PC-3 (cell line): ENCODE measurements around the gene STAT2. TPM values are rescaled to one million over a fixed set of nuclear protein-coding genes. Genes with fewer than 3 reads are reported as not detected.
"Not testable (repeated sequence)": the region's sequence is repeated elsewhere in the genome, so short reads cannot be mapped to it uniquely, and the experiment has no call there.

Source experiments
- ATAC-seq: fragments of 200-7000 bp; cut with Tn5 transposase; 2 replicates; pipeline ENCODE4 v1.9.1; 2020; ENCODE audit warnings: mild to moderate bottlenecking, moderate library complexity
- BruUV-seq: library from RNA; stranded (reverse); fragments of 400-500 nt; replicated peaks from 2 replicates; lab custom pipeline; 2021; lab: Mats Ljungman, UMichigan
- CTCF ChIA-PET: fragments of 300-600 bp; sonication (Branson Sonifier 250); formaldehyde crosslinking; loops from one replicate; lab custom pipeline; 2022; ENCODE audit warnings: antibody characterized with exemption; lab: Charles Lee
- POLR2A ChIA-PET: fragments of 300-600 bp; sonication (Branson Sonifier 250); formaldehyde crosslinking; loops from one replicate; lab custom pipeline; 2022; ENCODE audit warnings: antibody characterized with exemption; ENCODE audit not compliant: unreplicated experiment; lab: Charles Lee
- DNase-seq: peaks from one replicate; pipeline ENCODE4 v3.0.0-alpha.2; 2015
- H2AFZ ChIP-seq: fragments of 300-600 bp; sonication (generic); 2 replicates; pipeline ENCODE4 v1.6.0; 2016; ENCODE audit warnings: antibody characterized with exemption, low read length
- H3F3A ChIP-seq: fragments of 300-600 bp; sonication (generic); one replicate; pipeline ENCODE4 v1.6.0; 2017; ENCODE audit warnings: antibody characterized with exemption, low read length, control low read depth, mild to moderate bottlenecking; ENCODE audit not compliant: unreplicated experiment
- H3K27ac ChIP-seq: fragments of 300-600 bp; sonication (generic); 2 replicates; pipeline ENCODE4 v1.5.1; 2016; ENCODE audit warnings: mild to moderate bottlenecking, low read length
- H3K27me3 ChIP-seq: fragments of 300-600 bp; sonication (generic); 2 replicates; pipeline ENCODE4 v1.6.1; 2016; ENCODE audit warnings: low read length, mixed read lengths
- H3K36me3 ChIP-seq: fragments of 300-600 bp; sonication (generic); 2 replicates; pipeline ENCODE4 v1.6.1; 2016; ENCODE audit warnings: low read depth, mixed run types, low read length, mixed read lengths
- H3K4me1 ChIP-seq: fragments of 300-600 bp; sonication (generic); 2 replicates; pipeline ENCODE4 v1.5.1; 2016; ENCODE audit warnings: low read length; ENCODE audit not compliant: insufficient read depth
- H3K4me2 ChIP-seq: fragments of 300-600 bp; sonication (generic); 2 replicates; pipeline ENCODE4 v1.6.0; 2016; ENCODE audit warnings: low read length
- H3K4me3 ChIP-seq: fragments of 300-600 bp; sonication (generic); 2 replicates; pipeline ENCODE4 v1.5.1; 2016; ENCODE audit warnings: mild to moderate bottlenecking, low read length, mixed read lengths
- H3K79me2 ChIP-seq: fragments of 300-600 bp; sonication (generic); 2 replicates; pipeline ENCODE4 v1.6.1; 2017; ENCODE audit warnings: low read length, mixed read lengths
- H3K9ac ChIP-seq: fragments of 300-600 bp; sonication (generic); 2 replicates; pipeline ENCODE4 v1.6.0; 2016; ENCODE audit warnings: mild to moderate bottlenecking, low read length
- H3K9me2 ChIP-seq: fragments of 300-600 bp; sonication (generic); replicated peaks from 2 replicates; pipeline ENCODE4 v1.6.1; 2016; ENCODE audit warnings: mixed run types, low read length, mixed read lengths
- H3K9me3 ChIP-seq: fragments of 300-600 bp; sonication (generic); 2 replicates; pipeline ENCODE4 v1.6.1; 2016; ENCODE audit warnings: low read length, mixed read lengths
- H4K20me1 ChIP-seq: fragments of 300-600 bp; sonication (generic); 2 replicates; pipeline ENCODE4 v1.6.1; 2016; ENCODE audit warnings: low read length, mixed read lengths
- CTCF ChIP-seq: fragments of 300-600 bp; sonication (generic); conservative IDR thresholded peaks from 2 replicates; pipeline ENCODE4 v1.5.1; 2017; ENCODE audit warnings: antibody characterized with exemption, low read depth, mild to moderate bottlenecking, low read length
- EZH2 ChIP-seq: fragments of 300-600 bp; sonication (generic); IDR thresholded peaks from one replicate; pipeline ENCODE4 v1.6.1; 2017; ENCODE audit warnings: antibody characterized with exemption, mild to moderate bottlenecking, low read length; ENCODE audit not compliant: unreplicated experiment
- EZH2phosphoT487 ChIP-seq: fragments of 300-600 bp; sonication (generic); IDR thresholded peaks from 2 replicates; pipeline ENCODE4 v1.6.1; 2018; ENCODE audit warnings: mild to moderate bottlenecking, antibody characterized with exemption, low read length, borderline replicate concordance
- intact Hi-C: fragments of 100-400 bp; cut with micrococcal nuclease; formaldehyde crosslinking; loops from 2 replicates; pipeline ENCODE4 v1.9.0; 2023
- total RNA-seq: library from RNA; depleted of rRNA; stranded (reverse); fragments of >200 nt; gene quantifications from 2 replicates; pipeline ENCODE4 v1.2.3, GENCODE V29; 2014

Gene STAT2
- total RNA-seq, 1 experiment from 2014 or later, result 68.8 TPM

DNA sequence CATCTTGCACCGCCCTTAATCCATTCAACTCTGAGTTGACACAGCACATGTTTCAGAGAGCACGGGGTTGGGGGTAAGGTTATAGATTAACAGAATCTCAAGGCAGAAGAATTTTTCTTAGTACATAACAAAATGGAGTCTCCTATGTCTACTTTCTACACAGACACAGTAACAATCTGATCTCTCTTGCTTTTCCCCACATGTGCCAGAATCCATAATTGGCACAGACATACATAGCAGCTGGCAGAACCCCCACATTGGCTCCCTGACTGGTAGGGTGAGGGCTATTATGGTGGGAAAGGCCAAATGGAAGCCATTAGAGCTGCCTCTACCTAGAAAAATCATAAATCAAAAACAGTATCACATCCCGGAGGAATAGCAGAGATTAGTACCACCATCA lies 41.2 kb upstream of the STAT2 start:
- DNase-seq, H4K20me1 ChIP-seq, BruUV-seq, CTCF ChIA-PET, H3K36me3 ChIP-seq, H3K4me1 ChIP-seq, ATAC-seq, H3K79me2 ChIP-seq, H3K4me2 ChIP-seq, H3K9ac ChIP-seq, H2AFZ ChIP-seq, intact Hi-C loops, H3F3A ChIP-seq, H3K4me3 ChIP-seq, H3K9me3 ChIP-seq, H3K27me3 ChIP-seq, H3K9me2 ChIP-seq, H3K27ac ChIP-seq, POLR2A ChIA-PET: not testable (repeated sequence)

GRCh38 chr12:56399466-56399865 lies 39.6 kb upstream of the STAT2 start:
- intact Hi-C loops, H3K4me1 ChIP-seq, H3K9me2 ChIP-seq, POLR2A ChIA-PET, H3K4me3 ChIP-seq, H2AFZ ChIP-seq, H3K36me3 ChIP-seq, BruUV-seq, H3K9ac ChIP-seq, H3K9me3 ChIP-seq, H3K79me2 ChIP-seq, H3K27me3 ChIP-seq, DNase-seq, H3F3A ChIP-seq, H3K4me2 ChIP-seq, CTCF ChIA-PET, H4K20me1 ChIP-seq, H3K27ac ChIP-seq, ATAC-seq: not testable (repeated sequence)

DNA sequence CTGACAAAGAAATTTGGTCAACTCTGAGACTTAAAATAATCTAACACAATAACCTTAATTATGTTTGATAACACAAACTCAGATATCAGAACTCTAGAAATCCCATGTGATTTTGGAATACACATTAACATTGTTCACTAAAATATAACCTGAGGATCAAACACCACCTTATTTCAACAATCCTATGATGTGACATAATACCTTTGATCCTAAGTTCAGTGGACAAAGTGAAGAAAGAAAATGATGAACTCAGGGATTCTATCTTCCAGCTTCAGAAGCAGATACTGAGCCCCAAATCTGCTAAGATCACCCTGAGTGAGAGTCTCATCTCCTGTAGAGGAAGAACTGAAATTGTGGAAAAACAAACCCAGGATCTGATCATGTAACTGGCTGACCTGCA lies 38.4 kb upstream of the STAT2 start:
- Histone ChIP-seq H3K9ac (no peak overlapping the region), H3K4me2 (no peak overlapping the region), H4K20me1 (no peaks in the 10 kb centered on the region), H3K9me3 (no peaks in the 10 kb centered on the region), H3K4me3 (no peak overlapping the region), H3K79me2 (no peaks in the 10 kb centered on the region), H3K36me3 (no peaks in the 10 kb centered on the region), H3F3A (no peaks in the 10 kb centered on the region), H2AFZ (no peak overlapping the region), H3K9me2 (no peaks in the 10 kb centered on the region), H3K27me3 (no peaks in the 10 kb centered on the region), H3K27ac (no peak overlapping the region), H3K4me1 (no peaks in the 10 kb centered on the region)
- ATAC-seq, result no peak
- BruUV-seq, result no TSS peak
- TF ChIP-seq EZH2phosphoT487, result no peak
- no peak for TF ChIP-seq CTCF
- no peak for TF ChIP-seq EZH2
- POLR2A ChIA-PET, result interaction anchor here (0.6 kb wide), 1 partner anchor 115 kb away, joined by 3 read pairs; no protein-coding TSS in a partner anchor
- intact Hi-C loops, result no loop called here
- CTCF ChIA-PET, result no interaction called here
- no peak for DNase-seq

- intact Hi-C loops, result no loop called here
- Histone ChIP-seq H3K9me3 (no peaks in the 10 kb centered on the region), H3K4me3 (no peak overlapping the region), H3K36me3 (no peaks in the 10 kb centered on the region), H3K27ac (no peak overlapping the region), H2AFZ (no peak overlapping the region), H4K20me1 (no peaks in the 10 kb centered on the region), H3K27me3 (no peaks in the 10 kb centered on the region), H3K4me2 (no peak overlapping the region), H3F3A (no peaks in the 10 kb centered on the region), H3K9ac (no peak overlapping the region), H3K4me1 (no peaks in the 10 kb centered on the region), H3K79me2 (no peaks in the 10 kb centered on the region), H3K9me2 (no peaks in the 10 kb centered on the region)
- CTCF ChIA-PET, result interaction anchor here (1.2 kb wide), 1 partner anchor 72 kb away, joined by 4 read pairs; no protein-coding TSS in a partner anchor
- POLR2A ChIA-PET, result no interaction called here
- DNase-seq (no peak), ATAC-seq (no peak)
- TF ChIP-seq EZH2 (no peak), CTCF (no peak), EZH2phosphoT487 (no peak)
- no TSS peak for BruUV-seq
Measured at GRCh38 chr12:56392331-56392730, 32.4 kb upstream of the STAT2 start.
